H7 (cell line): ENCODE data around the gene KIF16B. TPM values are rescaled to one million over a fixed set of nuclear protein-coding genes. Genes with fewer than 3 reads are reported as not detected.
"Not testable (repeated sequence)": the region's sequence is repeated elsewhere in the genome, so short reads cannot be mapped to it uniquely, and the experiment has no call there.

ENCODE experiments used
- DNase-seq: peaks from one replicate; pipeline ENCODE4 v3.0.0; 2012
- H3K27me3 ChIP-seq: 2 replicates; pipeline ENCODE4 v1.6.0; 2011; ENCODE audit warnings: mild to moderate bottlenecking, low read length; ENCODE audit not compliant: control insufficient read depth, insufficient read depth
- H3K36me3 ChIP-seq: replicated peaks from 2 replicates; pipeline ENCODE4 v1.5.1; 2011; ENCODE audit warnings: low read length; ENCODE audit not compliant: control insufficient read depth, insufficient read depth
- H3K4me3 ChIP-seq: 2 replicates; pipeline ENCODE4 v1.5.1; 2011; ENCODE audit warnings: low read depth, mild to moderate bottlenecking, control low read depth, low read length, moderate library complexity; ENCODE audit not compliant: insufficient read depth
- total RNA-seq: library from RNA; depleted of rRNA; stranded (reverse); fragments of >200 nt; shearing (Covaris generic); gene quantifications from 2 replicates; pipeline ENCODE4 v1.2.3, GENCODE V29; 2014

Gene KIF16B
- total RNA-seq, 1 experiment from 2014 or later = 7.4 TPM

DNA sequence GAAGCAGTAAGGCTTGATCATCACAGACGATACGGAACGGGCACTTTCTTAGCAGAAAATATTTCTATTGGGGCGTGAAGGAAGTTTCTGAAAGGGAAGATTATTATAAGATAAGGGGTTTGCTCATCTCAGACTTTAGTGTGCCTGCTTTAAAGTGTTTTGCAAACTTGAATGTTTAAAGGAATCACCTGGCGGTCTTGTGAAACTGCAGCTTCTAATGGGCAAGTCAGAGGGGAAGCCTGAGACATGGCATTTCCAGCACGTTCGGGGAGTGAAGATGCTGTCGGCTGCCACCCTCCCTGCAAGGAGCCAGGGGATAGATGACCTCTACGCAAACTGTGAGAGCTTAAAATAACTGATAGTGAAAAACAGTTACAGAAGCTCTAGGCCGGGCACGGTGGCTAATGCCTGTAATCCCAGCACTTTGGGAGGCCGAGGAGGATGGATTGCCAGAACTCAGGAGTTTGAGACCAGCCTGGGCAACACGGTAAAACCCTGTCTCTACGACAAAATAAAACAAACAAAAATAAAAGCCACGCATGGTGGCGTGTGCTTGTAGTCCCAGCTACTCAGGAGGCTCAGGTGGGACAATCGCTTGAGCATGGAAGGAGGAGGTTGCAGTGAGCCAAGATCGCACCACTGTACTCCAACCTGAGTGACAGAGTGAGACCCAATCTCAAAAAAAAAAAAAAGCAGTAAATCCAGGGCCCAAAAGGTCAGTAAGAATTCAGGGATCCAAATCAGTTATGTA, 2.3 kb upstream of the KIF16B start:
- Histone ChIP-seq H3K27me3 (no peaks in the 10 kb centered on the region), H3K36me3 (no peaks in the 10 kb centered on the region), H3K4me3 (peak overlapping the region; percentile 52)
- DNase-seq = no peak

DNA sequence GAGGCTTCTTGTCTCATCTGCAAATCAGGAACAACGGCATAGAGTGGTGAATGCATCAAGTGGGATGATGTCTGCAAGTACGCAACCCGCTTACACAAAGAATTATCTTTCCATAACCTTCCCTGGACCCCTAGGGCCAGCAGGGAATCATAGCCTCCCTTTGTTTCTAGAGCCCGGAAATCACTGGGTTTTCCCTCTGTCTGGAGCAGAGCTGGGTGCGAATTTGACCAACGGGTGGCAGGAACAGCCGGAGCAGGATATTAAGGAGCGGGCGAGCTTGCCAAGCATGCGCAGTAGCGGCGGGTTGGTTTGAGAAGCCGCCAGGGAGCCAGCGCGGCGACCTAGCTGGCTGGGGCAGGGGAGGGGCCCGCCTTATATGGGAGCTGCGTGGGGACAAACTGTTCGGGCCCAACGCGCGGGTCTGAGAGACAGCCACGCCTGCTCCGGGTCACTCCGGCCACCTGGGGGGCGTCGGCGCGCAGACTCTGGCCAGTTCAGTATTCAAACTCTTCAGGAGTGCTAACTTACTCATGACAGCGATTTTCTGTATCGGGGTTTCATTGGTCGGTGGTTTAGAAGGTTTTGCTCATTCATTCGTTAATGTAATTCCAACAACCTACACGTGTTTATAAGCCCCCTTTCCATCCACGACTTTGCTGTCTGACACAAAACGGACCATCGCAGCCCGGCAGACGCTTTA, 1.6 kb upstream of the KIF16B start:
- Histone ChIP-seq H3K27me3 (no peaks in the 10 kb centered on the region), H3K36me3 (no peaks in the 10 kb centered on the region), H3K4me3 (peak overlapping the region; percentile 52)
- DNase-seq = peak; percentile 93

DNA sequence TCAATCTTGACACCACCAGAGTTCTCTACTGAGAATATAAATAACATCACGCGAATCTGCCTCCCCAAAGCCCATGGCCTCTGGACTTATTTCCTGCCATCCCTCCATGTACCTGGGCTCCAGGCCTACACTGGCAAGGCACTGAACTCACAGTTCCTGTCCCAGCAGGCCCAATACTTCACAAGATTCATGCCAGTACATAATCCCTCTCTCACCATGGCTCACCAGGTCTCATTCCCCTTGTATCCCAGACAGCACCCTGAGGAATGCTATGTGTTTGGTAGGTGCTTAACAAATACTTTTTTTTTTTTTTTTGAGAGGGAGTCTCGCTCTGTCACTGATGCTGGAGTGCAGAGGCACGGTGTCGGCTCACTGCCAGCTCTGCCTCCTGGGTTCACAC, 1.9 kb downstream of the KIF16B start:
- DNase-seq = no peak
- Histone ChIP-seq H3K4me3 (no peak overlapping the region), H3K27me3 (no peaks in the 10 kb centered on the region), H3K36me3 (no peaks in the 10 kb centered on the region)

DNA sequence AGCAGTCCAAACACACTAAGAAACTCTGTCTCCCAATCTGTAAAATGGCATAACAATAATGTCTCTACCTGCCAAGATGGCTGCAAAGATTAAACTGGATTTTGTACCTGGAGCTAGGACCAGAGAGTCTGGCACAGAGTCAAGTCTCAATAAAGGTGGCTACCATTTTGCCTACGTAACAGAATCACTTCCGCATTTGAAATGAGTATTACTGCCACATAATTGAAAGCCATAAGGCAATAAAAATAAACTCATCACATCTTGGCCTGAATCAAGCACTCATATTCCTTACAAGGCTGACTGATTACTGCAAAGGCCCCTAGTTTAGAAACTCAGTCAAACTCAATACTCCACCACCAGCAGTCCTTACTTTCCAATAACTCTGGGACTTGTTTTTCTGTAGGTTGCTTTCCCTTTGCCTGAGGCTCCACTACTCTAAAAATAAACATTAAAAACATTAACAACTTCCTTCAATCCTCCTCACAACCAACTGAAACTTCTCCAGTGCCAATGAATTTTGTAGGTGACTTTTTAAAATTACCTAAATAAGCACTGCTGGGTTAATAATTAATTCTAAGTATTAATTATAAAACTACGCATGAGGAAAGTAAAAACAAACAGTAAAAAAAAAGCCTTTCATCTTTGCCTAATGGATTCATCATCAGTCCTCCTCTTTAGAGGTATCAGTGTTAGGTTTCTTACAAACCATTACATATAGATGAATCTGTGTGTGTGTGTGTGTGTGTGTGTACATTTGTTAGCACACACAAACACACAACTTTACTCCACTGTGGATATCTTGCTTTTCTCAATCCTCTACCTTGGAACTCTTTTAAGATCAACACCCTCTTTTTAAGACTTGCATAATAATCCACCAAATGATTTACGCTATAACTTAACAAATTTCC, 3.7 kb downstream of the KIF16B start:
- H3K27me3 ChIP-seq = no peaks in the 10 kb centered on the region
- no peak for DNase-seq

DNA sequence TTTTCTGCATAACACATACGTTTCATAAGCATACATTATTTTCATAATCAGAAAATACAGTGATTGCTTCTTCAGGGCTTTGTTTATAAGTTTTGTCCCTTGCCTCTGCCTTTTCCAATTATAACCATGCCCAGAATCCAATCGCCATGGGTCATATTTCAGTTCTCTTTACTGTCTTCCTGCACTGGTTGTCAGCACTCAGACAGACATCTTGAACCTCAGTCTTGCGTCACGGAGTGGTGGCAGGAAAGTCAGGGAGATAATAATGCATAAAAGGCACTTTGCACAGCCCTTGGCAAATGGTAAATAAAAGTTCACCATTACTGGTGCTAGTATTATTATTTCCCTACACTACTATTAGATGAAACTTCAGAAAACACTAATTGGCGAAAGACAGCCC, 7.2 kb downstream of the KIF16B start:
- Histone ChIP-seq H3K27me3 (no peaks in the 10 kb centered on the region), H3K4me3 (no peak overlapping the region), H3K36me3 (no peaks in the 10 kb centered on the region)
- DNase-seq = no peak

More for the DNA sequence above, 3.7 kb downstream of the KIF16B start:
- H3K36me3 ChIP-seq = no peaks in the 10 kb centered on the region
- no peak overlapping the region for H3K4me3 ChIP-seq

DNA sequence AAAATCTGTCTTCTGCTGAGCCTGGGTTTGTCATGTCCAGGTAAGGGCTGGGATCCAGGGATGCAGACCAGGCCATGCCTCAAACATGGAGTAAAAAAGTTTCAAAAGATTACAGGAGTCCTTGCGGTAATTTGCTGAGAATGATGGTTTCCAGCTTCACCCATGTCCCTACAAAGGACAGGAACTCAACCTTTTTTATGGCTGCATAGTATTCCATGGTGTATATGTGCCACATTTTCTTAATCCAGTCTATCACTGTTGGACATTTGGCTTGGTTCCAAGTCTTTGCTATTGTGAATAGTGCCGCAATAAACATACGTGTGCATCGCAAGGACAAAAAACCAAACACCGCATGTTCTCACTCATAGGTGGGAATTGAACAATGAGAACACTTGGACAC, 9.2 kb downstream of the KIF16B start:
- not testable (repeated sequence) for H3K36me3 ChIP-seq, H3K4me3 ChIP-seq, H3K27me3 ChIP-seq, DNase-seq

DNA sequence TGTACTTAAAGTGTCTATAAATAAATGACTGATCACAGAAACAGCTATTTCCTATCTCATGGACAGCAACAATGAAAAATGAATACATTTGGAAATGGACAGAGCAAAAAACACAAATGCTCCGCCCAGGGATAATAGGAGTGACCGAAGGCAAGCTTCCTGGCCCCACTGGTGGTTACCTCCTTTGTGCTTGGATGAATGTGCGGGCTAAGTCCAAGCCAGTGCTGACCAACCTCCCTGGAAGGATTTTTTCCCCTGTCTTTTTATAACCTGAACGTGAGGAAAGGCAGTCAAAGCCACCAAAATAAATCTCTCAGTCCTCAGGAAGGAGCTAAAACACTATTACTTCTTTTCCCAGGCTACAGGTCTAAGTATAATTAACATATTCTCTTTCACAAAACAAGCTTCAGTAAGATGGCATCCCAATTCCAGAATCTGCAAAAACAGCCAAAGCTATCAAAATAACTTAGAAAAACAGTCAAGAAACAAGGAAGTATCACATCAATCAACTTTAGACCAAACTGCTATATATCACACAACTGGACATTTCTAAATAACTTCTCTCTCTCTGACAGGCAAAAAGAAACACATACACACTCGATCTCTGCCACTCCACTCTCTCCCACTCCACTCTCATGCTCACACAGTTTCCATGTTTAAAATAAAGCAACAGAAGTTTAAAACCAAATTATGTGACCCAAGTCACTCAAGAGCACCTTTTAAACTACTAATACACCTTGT, 10.0 kb downstream of the KIF16B start:
- Histone ChIP-seq H3K36me3 (no peaks in the 10 kb centered on the region), H3K27me3 (no peaks in the 10 kb centered on the region), H3K4me3 (no peak overlapping the region)
- DNase-seq = no peak

DNA sequence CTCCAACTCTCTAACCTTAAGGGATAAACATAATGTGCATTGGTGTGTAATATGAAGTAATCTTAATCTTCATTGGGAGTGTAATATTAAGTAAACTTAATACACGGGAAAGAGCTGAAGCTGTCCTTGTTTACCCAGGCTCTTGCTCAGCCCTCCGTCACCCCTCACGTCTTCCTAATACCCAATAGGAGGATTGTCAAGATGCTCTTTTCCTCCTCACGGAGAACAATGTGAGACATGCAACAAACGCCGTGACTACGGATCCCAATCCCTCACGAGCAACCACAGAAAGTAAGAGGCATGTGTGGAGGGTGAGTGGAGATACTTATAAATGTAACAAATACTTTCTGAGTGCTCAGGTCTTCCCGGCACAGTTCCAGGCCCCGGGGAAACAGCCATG, 11.0 kb downstream of the KIF16B start:
- Histone ChIP-seq H3K4me3 (no peak overlapping the region), H3K36me3 (no peaks in the 10 kb centered on the region), H3K27me3 (no peaks in the 10 kb centered on the region)
- no peak for DNase-seq

DNA sequence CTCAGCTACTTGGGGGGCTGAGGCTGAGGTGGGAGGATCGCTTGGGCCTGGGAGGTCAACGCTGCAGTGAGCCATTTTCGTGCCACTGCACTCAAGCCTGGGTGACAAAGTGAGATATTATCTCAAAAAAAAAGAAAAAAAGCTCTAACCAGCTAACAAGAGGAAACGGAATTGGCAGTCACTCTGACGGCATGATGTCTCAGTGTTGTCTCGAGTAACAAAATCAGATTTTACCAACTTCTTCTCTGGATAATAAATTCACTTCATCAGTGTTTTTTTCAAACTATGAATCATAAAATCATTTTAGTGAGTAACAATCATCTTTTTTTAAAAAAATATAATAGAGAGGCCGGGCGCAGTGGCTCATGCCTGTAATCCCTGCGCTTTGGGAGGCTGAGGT, 12.6 kb downstream of the KIF16B start:
- DNase-seq = no peak
- H3K27me3 ChIP-seq = no peaks in the 10 kb centered on the region
- H3K36me3 ChIP-seq = no peaks in the 10 kb centered on the region
- H3K4me3 ChIP-seq = no peak overlapping the region

DNA sequence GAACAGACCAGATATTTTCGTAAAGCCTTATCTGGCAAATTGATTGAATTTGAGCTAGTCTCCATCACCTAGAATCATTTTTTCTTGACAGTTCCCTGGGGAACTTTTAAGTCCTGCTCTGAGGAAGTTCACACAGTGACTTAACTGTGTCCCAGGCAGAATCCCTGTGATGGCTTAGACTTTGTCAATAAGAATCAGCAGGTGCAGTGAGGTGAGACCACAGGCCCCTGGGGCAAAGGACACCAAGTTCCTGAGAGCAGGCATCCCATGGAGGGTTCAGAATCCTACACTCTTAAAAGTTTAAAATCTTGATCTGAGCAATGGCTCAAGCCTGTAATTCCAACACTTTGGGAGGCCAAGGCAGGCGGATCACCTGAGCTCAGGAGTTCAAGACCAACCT, 13.0 kb downstream of the KIF16B start:
- H3K36me3 ChIP-seq = no peaks in the 10 kb centered on the region
- no peaks in the 10 kb centered on the region for H3K27me3 ChIP-seq
- H3K4me3 ChIP-seq = no peak overlapping the region
- no peak for DNase-seq

DNA sequence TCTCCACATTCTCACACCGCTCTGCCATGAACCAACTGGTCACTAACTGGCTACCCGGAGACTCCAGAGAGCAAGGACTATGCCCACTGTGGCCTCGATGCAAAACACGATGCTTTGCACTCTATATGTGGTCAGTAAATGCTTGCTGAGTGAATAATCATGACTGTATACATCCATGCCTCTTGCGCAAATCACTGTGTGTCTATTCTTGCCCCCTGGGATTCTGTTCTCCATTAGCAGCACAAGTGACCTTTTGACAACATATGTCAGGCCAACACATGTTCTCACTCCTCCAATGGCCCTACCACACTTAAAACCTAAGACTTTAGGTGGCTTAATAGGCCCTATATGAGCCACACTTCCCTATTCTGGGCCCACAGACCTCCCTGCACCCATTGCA, 16.9 kb downstream of the KIF16B start:
- Histone ChIP-seq H3K36me3 (no peaks in the 10 kb centered on the region), H3K4me3 (no peak overlapping the region)

DNA sequence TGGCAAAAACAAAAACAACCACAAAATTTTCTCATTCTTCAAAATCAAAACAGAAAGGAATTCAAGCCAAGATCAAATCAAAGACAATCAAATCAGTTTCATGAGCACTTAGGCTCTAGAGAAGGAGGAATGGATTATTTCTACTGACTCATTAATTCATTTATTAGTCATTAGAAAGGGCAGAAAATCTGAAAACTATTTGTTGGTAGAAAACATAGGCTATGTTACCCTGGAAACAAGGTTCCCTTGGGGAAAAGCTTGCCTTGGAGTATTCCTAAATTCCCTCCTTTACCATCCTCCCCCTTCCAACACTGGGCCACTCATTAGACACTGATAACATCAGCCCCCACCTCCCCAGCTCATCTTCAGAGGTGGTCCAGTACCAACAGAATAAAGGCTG, 17.5 kb downstream of the KIF16B start:
- H3K27me3 ChIP-seq = no peaks in the 10 kb centered on the region
- DNase-seq = no peak
- no peaks in the 10 kb centered on the region for H3K36me3 ChIP-seq
- H3K4me3 ChIP-seq = no peak overlapping the region

More for the DNA sequence above, 16.9 kb downstream of the KIF16B start:
- H3K27me3 ChIP-seq = no peaks in the 10 kb centered on the region
- DNase-seq = no peak

DNA sequence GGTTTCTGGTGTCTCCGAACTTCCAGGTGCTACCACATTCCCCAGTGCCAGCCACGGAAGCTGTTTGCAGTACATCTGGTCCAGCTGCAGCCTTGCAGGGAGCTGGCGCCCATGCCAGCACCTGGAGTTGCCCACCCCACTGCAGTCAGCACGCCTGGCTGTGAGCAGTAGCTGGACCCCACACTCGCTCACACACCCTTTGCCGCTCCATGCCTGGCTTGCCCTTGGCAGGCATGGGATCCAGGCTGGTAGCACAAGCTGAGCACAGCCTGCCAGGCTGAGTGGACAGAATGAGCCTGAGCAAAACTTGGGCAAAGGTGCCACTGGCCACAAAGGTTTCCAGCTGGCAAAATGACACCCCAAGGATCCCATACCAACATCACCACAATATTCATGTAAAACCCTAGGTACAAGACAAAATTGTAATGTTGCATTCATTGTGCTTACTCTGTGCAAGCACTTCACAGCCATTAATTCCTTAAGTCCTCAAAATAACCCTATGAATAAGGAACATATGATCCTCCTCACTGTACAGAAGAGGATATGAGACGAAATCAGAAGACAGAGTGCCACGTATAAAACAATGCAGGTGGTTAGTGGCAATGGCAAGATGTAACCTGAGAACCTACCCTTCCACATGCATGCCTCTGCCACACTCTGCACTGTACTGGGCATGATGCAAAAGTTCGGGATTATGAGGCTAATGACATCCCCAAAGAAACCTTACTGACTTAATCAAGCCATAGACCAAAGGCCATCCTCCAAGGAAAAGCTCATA, 18.3 kb downstream of the KIF16B start:
- no peaks in the 10 kb centered on the region for H3K36me3 ChIP-seq
- no peaks in the 10 kb centered on the region for H3K27me3 ChIP-seq
- H3K4me3 ChIP-seq = no peak overlapping the region
- no peak for DNase-seq
